Measurements from ENCODE around the gene KIF4B.
A peak's percentile ranks its signal among the peaks of the same experiment; 100 is the strongest.
"Not testable (repeated sequence)": the region's sequence is repeated elsewhere in the genome, so short reads cannot be mapped to it uniquely, and the experiment has no call there.

Gene KIF4B

GRCh38 chr5:154971501-154971900 lies 42.1 kb upstream of the KIF4B start:
- H3K36me3 ChIP-seq (ENCODE audit: insufficient read depth, low read length) = peaks cover 34% of the 10 kb centered on the region
- H3K4me1 ChIP-seq (ENCODE audit: insufficient read depth, low read length, severe bottlenecking) = no peaks in the 10 kb centered on the region
- H4K20me1 ChIP-seq (ENCODE audit: insufficient read depth, low read length) = no peaks in the 10 kb centered on the region
- H3K9me2 ChIP-seq (ENCODE audit: low read depth, low read length) = no peaks in the 10 kb centered on the region
- H2AFZ ChIP-seq (ENCODE audit: low read length) = no peak overlapping the region
- no peaks in the 10 kb centered on the region for H3K9me3 ChIP-seq (ENCODE audit: low read length)
- H3K79me2 ChIP-seq (ENCODE audit: insufficient read depth, low read length) = no peaks in the 10 kb centered on the region
- H3K4me2 ChIP-seq (ENCODE audit: low read length) = no peak overlapping the region
- no peaks in the 10 kb centered on the region for H3F3A ChIP-seq (ENCODE audit: insufficient read depth, low read length)
- H3K4me3 ChIP-seq (ENCODE audit: low read depth, low read length, poor library complexity, severe bottlenecking) = no peak overlapping the region
- H3K27me3 ChIP-seq (ENCODE audit: insufficient read depth, low read length) = no peaks in the 10 kb centered on the region
- H3K9ac ChIP-seq (ENCODE audit: low read length) = no peak overlapping the region
- no peak for TF ChIP-seq EZH2 (IDR thresholded peaks at IDR 0.05; ENCODE audit: borderline replicate concordance, low read length)
- TF ChIP-seq CTCF (IDR thresholded peaks at IDR 0.05; ENCODE audit: low read length) = no peak
- H3K27ac ChIP-seq (ENCODE audit: low read depth, low read length, poor library complexity, severe bottlenecking) = no peak overlapping the region

- Histone ChIP-seq H3K9me3 (ENCODE audit: low read length) (no peaks in the 10 kb centered on the region), H3F3A (ENCODE audit: insufficient read depth, low read length) (no peaks in the 10 kb centered on the region), H3K27me3 (ENCODE audit: insufficient read depth, low read length) (no peaks in the 10 kb centered on the region), H3K4me1 (ENCODE audit: insufficient read depth, low read length, severe bottlenecking) (no peaks in the 10 kb centered on the region), H4K20me1 (ENCODE audit: insufficient read depth, low read length) (no peaks in the 10 kb centered on the region), H2AFZ (ENCODE audit: low read length) (no peak overlapping the region), H3K9ac (ENCODE audit: low read length) (no peak overlapping the region), H3K27ac (ENCODE audit: low read depth, low read length, poor library complexity, severe bottlenecking) (no peak overlapping the region), H3K4me3 (ENCODE audit: low read depth, low read length, poor library complexity, severe bottlenecking) (no peak overlapping the region), H3K36me3 (ENCODE audit: insufficient read depth, low read length) (peaks cover 23% of the 10 kb centered on the region), H3K79me2 (ENCODE audit: insufficient read depth, low read length) (no peaks in the 10 kb centered on the region), H3K9me2 (ENCODE audit: low read depth, low read length) (no peaks in the 10 kb centered on the region), H3K4me2 (ENCODE audit: low read length) (no peak overlapping the region)
- TF ChIP-seq EZH2 (IDR thresholded peaks at IDR 0.05; ENCODE audit: borderline replicate concordance, low read length) (no peak), CTCF (IDR thresholded peaks at IDR 0.05; ENCODE audit: low read length) (peak; percentile 52; the same call in 1 of the 2 replicates)
Observed at GRCh38 chr5:154972476-154973080, 41.0 kb upstream of the KIF4B start.

GRCh38 chr5:154976082-154976481 lies 37.5 kb upstream of the KIF4B start:
- not testable (repeated sequence) for H3K79me2 ChIP-seq (ENCODE audit: insufficient read depth, low read length); H3K4me3 ChIP-seq (ENCODE audit: low read depth, low read length, poor library complexity, severe bottlenecking); H3K9me3 ChIP-seq (ENCODE audit: low read length); H3K27ac ChIP-seq (ENCODE audit: low read depth, low read length, poor library complexity, severe bottlenecking); H3K4me1 ChIP-seq (ENCODE audit: insufficient read depth, low read length, severe bottlenecking); H3K9me2 ChIP-seq (ENCODE audit: low read depth, low read length); H3K36me3 ChIP-seq (ENCODE audit: insufficient read depth, low read length); H2AFZ ChIP-seq (ENCODE audit: low read length); H3K4me2 ChIP-seq (ENCODE audit: low read length); H3K27me3 ChIP-seq (ENCODE audit: insufficient read depth, low read length); H3F3A ChIP-seq (ENCODE audit: insufficient read depth, low read length); H4K20me1 ChIP-seq (ENCODE audit: insufficient read depth, low read length); H3K9ac ChIP-seq (ENCODE audit: low read length)

- no peak overlapping the region for H3K4me3 ChIP-seq (ENCODE audit: low read depth, low read length, poor library complexity, severe bottlenecking)
- no peaks in the 10 kb centered on the region for H3K9me2 ChIP-seq (ENCODE audit: low read depth, low read length)
- H3K27me3 ChIP-seq (ENCODE audit: insufficient read depth, low read length) = no peaks in the 10 kb centered on the region
- H3K36me3 ChIP-seq (ENCODE audit: insufficient read depth, low read length) = no peaks in the 10 kb centered on the region
- H4K20me1 ChIP-seq (ENCODE audit: insufficient read depth, low read length) = no peaks in the 10 kb centered on the region
- H3K4me2 ChIP-seq (ENCODE audit: low read length) = no peak overlapping the region
- H3K4me1 ChIP-seq (ENCODE audit: insufficient read depth, low read length, severe bottlenecking) = no peaks in the 10 kb centered on the region
- H3K9me3 ChIP-seq (ENCODE audit: low read length) = no peaks in the 10 kb centered on the region
- H3K9ac ChIP-seq (ENCODE audit: low read length) = no peak overlapping the region
- no peaks in the 10 kb centered on the region for H3K79me2 ChIP-seq (ENCODE audit: insufficient read depth, low read length)
- no peaks in the 10 kb centered on the region for H3F3A ChIP-seq (ENCODE audit: insufficient read depth, low read length)
- no peak for TF ChIP-seq CTCF (IDR thresholded peaks at IDR 0.05; ENCODE audit: low read length)
- TF ChIP-seq EZH2 (IDR thresholded peaks at IDR 0.05; ENCODE audit: borderline replicate concordance, low read length) = no peak
- no peak overlapping the region for H2AFZ ChIP-seq (ENCODE audit: low read length)
- H3K27ac ChIP-seq (ENCODE audit: low read depth, low read length, poor library complexity, severe bottlenecking) = no peak overlapping the region
Observed at GRCh38 chr5:154977409-154977808, 36.1 kb upstream of the KIF4B start.

- H3F3A ChIP-seq (ENCODE audit: insufficient read depth, low read length); H3K27ac ChIP-seq (ENCODE audit: low read depth, low read length, poor library complexity, severe bottlenecking); H3K4me1 ChIP-seq (ENCODE audit: insufficient read depth, low read length, severe bottlenecking); H3K4me3 ChIP-seq (ENCODE audit: low read depth, low read length, poor library complexity, severe bottlenecking); H3K9me3 ChIP-seq (ENCODE audit: low read length); H3K79me2 ChIP-seq (ENCODE audit: insufficient read depth, low read length); H2AFZ ChIP-seq (ENCODE audit: low read length); H3K9me2 ChIP-seq (ENCODE audit: low read depth, low read length); H4K20me1 ChIP-seq (ENCODE audit: insufficient read depth, low read length); H3K4me2 ChIP-seq (ENCODE audit: low read length); H3K36me3 ChIP-seq (ENCODE audit: insufficient read depth, low read length); H3K9ac ChIP-seq (ENCODE audit: low read length); H3K27me3 ChIP-seq (ENCODE audit: insufficient read depth, low read length): not testable (repeated sequence)
Observed at GRCh38 chr5:154978294-154978693, 35.3 kb upstream of the KIF4B start.
